GM19397 (cell line): ENCODE results near the gene PTBP3.
A peak's percentile ranks its signal among the peaks of the same experiment; 100 is the strongest.

Source experiments
- ATAC-seq: cut with Tn5 transposase; IDR thresholded peaks from one replicate; pipeline ENCODE4 v1.9.1; 2021; ENCODE audit warnings: mild to moderate bottlenecking, moderate library complexity; ENCODE audit not compliant: unreplicated experiment

Gene PTBP3

GRCh38 chr9:112360047-112360804 lies 26.8 kb upstream of the PTBP3 start:
- no peak for ATAC-seq

- ATAC-seq: no peak
Observed at GRCh38 chr9:112355427-112355897, 22.0 kb upstream of the PTBP3 start.

GRCh38 chr9:112354081-112354743 lies 20.8 kb upstream of the PTBP3 start:
- ATAC-seq: no peak

GRCh38 chr9:112352209-112352608 lies 18.8 kb upstream of the PTBP3 start:
- no peak for ATAC-seq

- no peak for ATAC-seq
Observed at GRCh38 chr9:112351184-112351583, 17.8 kb upstream of the PTBP3 start.

GRCh38 chr9:112349008-112349333 lies 15.6 kb upstream of the PTBP3 start:
- no peak for ATAC-seq

GRCh38 chr9:112348257-112349007 lies 15.0 kb upstream of the PTBP3 start:
- no peak for ATAC-seq

- no peak for ATAC-seq
Observed at GRCh38 chr9:112341730-112342129, 8.3 kb upstream of the PTBP3 start.

GRCh38 chr9:112339886-112340285 lies 6.5 kb upstream of the PTBP3 start:
- ATAC-seq: no peak

- ATAC-seq: no peak
Observed at GRCh38 chr9:112338561-112338960, 5.1 kb upstream of the PTBP3 start.

GRCh38 chr9:112337547-112337946 lies 4.1 kb upstream of the PTBP3 start:
- ATAC-seq: no peak

GRCh38 chr9:112334432-112334841 lies 1.0 kb upstream of the PTBP3 start:
- ATAC-seq: no peak

GRCh38 chr9:112333639-112334431 lies 416 bp upstream of the PTBP3 start:
- peak; percentile 83 for ATAC-seq

- ATAC-seq: no peak
Observed at GRCh38 chr9:112332674-112332976, 794 bp downstream of the PTBP3 start.

- no peak for ATAC-seq
Observed at GRCh38 chr9:112332214-112332613, 1.2 kb downstream of the PTBP3 start.

- no peak for ATAC-seq
Observed at GRCh38 chr9:112331674-112331952, 1.8 kb downstream of the PTBP3 start.

- ATAC-seq: no peak
Observed at GRCh38 chr9:112328545-112328944, 4.9 kb downstream of the PTBP3 start.

- no peak for ATAC-seq
Observed at GRCh38 chr9:112327718-112328450, 5.5 kb downstream of the PTBP3 start.

- no peak for ATAC-seq
Observed at GRCh38 chr9:112326194-112326593, 7.2 kb downstream of the PTBP3 start.

- no peak for ATAC-seq
Observed at GRCh38 chr9:112325600-112325999, 7.8 kb downstream of the PTBP3 start.

- ATAC-seq: no peak
Observed at GRCh38 chr9:112325127-112325526, 8.3 kb downstream of the PTBP3 start.
